Hematopoietic multipotent progenitor cell treated with erythropoietin and hydrocortisone succinate and interleukin-3 and kit ligand, for 8 days (in vitro differentiated cells): Measurements from ENCODE around the gene SNAPC2.
"Not testable (repeated sequence)": the region's sequence is repeated elsewhere in the genome, so short reads cannot be mapped to it uniquely, and the experiment has no call there.

Source experiments
- DNase-seq: peaks from one replicate; pipeline ENCODE4 v3.0.0-alpha.2; 2015

Gene SNAPC2

DNA sequence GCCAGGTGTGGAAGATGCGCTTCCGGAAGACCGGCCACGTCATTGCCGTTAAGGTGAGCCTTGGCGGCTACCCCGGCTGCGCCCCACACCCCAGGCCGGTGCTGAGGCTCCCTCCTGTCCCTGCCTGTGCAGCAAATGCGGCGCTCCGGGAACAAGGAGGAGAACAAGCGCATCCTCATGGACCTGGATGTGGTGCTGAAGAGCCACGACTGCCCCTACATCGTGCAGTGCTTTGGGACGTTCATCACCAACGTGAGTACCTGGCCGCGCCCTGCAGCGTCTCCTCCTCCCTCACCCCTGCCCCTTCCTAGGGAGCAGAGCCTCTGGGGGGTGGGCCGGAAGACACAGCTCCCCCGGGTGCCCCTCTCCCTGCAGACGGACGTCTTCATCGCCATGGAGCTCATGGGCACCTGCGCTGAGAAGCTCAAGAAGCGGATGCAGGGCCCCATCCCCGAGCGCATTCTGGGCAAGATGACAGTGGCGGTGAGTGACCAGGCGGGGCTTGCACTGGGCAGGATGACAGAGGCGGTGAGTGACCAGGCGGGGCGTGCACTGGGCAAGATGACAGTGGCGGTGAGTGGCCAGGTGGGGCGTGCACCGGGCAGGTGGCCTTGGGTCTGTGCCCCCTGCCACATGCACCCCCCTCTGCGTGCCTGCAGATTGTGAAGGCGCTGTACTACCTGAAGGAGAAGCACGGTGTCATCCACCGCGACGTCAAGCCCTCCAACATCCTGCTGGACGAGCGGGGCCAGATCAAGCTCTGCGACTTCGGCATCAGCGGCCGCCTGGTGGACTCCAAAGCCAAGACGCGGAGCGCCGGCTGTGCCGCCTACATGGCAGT is 9.6 kb upstream of the SNAPC2 start:
- DNase-seq, result no peak

DNA sequence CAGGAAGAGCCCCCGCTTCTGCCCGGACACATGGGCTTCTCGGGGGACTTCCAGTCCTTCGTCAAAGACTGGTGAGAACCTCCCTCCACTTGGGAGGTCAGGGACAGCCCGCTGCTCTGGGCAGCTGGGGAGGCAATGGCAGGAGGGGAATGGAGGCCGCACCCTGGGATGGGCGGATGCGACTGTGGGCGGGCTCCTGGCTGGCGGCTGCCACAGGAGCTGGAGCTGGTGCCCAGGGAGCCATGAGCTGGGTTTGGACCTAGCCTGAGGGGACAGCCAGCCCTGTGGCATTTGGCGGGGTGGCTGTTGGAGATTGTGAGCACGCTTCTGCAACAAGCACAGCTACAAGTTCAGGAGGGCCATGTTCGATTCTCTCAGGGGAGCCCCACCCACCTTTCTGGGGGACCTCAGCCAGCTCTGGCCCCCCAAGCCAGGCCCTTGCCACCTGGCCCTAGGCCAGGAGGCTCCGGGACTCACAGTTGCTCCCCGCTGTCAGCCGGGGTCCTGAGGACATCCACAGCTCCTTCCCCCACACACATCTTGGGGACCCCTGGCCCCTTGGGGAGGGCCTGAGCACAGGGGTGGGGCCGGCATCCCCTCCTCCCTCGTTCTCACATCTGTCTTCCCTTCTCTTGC is 8.5 kb upstream of the SNAPC2 start:
- DNase-seq, result no peak

- no peak for DNase-seq
Observed at GRCh38 chr19:7912144-7912696, 7.9 kb upstream of the SNAPC2 start.

- DNase-seq, result no peak
Observed at GRCh38 chr19:7912697-7913564, 7.2 kb upstream of the SNAPC2 start.

- DNase-seq, result no peak
Observed at GRCh38 chr19:7913652-7914051, 6.5 kb upstream of the SNAPC2 start.

DNA sequence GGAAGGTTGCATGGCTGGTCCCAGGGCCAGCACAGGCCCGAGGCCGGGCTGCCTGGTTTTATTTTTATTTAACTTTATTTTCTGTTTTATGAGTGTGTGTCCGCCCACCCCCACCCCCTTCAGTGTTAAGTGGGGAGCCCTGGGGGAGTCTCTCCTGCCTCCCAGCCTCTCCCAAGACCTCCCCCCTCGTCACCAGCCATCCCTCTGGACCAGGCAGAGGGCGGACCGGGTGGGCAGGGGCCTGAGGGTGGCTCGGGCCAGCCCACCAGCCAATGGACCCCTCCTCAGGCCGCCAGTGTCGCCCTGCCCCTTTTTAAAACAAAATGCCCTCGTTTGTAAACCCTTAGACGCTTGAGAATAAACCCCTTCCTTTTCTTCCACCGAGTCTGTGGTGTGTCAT is 6.0 kb upstream of the SNAPC2 start:
- DNase-seq, result no peak

DNA sequence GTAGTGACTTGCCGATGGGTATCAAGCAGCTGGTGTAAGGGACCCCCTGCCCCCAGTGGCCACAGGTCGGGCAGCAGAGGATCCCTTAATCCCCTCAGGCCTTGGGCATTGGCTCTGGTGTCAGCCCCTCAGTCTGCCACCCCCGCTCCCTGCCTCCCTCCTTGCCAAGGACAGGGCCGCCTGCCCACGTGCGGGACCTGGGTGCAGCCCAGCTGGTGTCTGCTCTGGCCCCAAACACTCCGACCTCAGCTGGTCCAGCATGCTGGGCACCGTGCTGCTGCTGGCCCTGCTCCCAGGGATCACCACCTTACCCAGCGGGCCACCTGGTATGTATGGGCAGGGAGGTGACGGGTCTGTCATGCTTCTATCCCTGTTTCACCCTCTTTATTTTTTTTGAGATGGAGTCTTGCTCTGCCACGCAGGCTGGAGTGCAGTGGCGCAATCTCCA is 5.5 kb upstream of the SNAPC2 start, which contains the start of gene TGFBR3L:
TSS of gene TGFBR3L (plus strand) at position 233 of the 448 bp plus-strand sequence.
- no peak for DNase-seq

GRCh38 chr19:7915250-7916102 is 4.7 kb upstream of the SNAPC2 start:
- no peak for DNase-seq

- DNase-seq, result peak; percentile 31
Observed at GRCh38 chr19:7916103-7916954, 3.8 kb upstream of the SNAPC2 start.

- DNase-seq, result no peak
Observed at GRCh38 chr19:7916955-7917266, 3.2 kb upstream of the SNAPC2 start.

GRCh38 chr19:7917267-7918061 is 2.7 kb upstream of the SNAPC2 start:
- DNase-seq, result peak; percentile 76

DNA sequence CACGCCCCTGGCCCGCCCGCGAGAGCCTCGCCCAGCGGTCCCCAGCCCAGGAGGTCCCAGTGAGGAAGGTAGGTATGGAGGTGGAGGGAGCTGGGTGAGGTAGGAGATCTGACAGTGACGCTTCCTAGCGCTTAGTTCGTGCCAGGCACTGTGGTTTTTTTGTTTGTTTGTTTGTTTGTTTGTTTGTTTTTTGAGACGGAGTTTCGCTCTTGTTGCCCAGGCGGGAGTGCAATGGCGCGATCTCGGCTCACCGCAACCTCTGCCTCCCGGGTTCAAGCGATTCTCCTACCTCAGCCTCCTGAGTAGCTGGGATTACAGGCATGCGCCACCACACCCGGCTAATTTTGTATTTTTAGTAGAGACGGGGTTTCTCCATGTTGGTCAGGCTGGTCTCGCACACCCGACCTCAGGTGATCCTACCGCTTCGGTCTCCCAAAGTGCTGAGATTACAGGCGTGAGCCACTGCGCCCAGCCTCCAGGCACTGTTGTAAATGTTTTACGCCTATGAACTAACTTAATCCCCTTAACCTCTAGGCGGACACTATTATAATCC is 2.0 kb upstream of the SNAPC2 start:
- DNase-seq, result not testable (repeated sequence)

- peak; percentile 29 for DNase-seq
Observed at GRCh38 chr19:7918615-7919421, 1.3 kb upstream of the SNAPC2 start.

DNA sequence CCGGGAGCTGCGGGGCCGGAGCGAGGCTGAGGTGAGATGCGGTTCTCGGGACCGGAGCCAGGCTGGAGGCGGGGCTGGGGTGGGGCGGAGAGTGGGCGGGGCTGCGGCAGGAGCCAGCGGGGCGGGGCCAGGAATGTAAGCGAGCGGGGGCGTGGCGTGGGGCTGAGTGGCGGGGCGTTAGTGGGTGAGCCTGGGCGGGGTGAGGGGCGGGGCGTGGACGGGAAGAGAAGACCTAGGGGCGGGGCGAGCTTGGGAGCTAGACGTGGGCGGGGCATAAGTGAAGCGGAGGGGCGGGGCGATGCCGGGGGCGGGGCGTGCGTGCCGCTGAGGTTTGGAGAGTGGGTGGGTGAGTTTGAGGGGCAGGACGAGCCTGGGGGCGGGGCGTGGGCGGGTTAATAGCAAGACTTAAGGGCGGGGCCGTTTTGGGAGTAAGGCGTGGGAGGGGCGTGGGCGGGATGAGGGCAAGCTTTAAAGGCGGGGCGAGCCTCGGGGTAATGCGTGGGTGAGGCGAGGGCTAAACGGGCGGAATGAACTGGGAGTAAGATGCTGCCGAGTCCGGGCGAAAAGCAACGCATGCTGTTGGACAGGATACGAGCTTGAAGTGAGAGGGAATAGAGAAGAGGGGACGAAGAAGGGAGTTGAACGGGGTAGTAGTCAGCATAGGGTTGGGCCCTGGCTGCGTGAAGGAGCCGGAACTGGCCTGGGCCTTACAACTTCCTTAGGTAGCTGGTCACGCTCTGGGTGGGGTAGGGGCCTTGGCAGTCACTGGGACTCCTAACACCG is 572 bp downstream of the SNAPC2 start:
- peak; percentile 95 for DNase-seq

DNA sequence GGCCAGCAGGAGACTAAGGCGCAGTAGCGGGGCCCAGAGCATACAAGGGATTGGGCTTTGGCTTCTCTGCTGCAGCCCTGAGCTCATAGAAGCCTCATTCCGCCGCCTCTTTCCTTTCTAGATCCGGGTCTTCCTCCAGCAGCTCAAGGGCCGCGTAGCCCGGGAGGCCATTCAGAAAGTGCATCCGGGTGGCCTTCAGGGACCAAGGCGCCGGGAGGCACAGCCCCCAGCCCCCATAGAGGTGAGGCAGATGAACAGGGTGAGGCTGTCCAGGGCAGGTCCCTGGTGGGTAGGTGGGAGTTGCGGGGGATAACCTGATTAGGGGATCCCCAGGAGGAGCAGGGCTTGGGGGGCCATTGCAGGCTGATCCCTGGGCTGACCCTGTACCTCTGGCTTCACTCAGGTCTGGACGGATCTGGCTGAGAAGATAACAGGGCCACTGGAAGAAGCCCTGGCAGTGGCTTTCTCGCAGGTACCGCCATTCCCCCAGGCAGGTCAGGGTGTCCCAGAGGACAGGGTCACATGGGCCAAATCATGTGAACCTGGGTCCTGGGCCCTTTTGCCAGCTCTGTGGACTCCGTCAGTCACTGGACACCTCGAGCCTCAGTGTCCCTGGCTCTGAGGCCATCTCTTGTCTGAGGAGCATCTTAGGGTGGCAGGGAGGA is 1.3 kb downstream of the SNAPC2 start:
- DNase-seq, result no peak

GRCh38 chr19:7921967-7922835 is 2.1 kb downstream of the SNAPC2 start:
- no peak for DNase-seq

DNA sequence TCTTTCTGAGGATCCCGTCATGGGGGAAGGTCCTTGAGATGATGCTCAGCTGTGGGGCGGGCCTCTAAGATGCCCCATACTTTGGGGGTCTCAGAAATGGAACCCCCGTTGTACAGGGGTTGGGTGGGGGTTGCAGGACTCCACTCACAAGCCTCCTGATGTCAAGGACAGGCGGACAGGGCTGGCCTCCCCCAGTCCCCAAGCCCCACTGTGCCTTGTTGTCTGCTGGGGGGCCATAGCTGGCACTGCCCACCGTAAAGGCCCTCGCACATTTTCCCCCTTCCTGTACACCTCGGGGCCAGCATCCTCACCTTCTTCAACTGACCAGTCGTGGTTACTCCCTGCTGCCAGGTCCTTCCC is 2.7 kb downstream of the SNAPC2 start:
- DNase-seq, result no peak
